Glutamatergic neuron (in vitro differentiated cells): ENCODE results near the gene RHEX. TPM values are rescaled to one million over a fixed set of nuclear protein-coding genes. Genes with fewer than 3 reads are reported as not detected.

ENCODE experiments used
- DNase-seq: peaks from one replicate; pipeline ENCODE4 v3.0.0; 2022
- H3K27ac Mint-ChIP-seq: one replicate; pipeline ENCODE4 v1.8.0; 2020; ENCODE audit warnings: mild to moderate bottlenecking, mixed read lengths, inconsistent platforms; ENCODE audit not compliant: unreplicated experiment
- H3K27me3 Mint-ChIP-seq: one replicate; pipeline ENCODE4 v1.8.0; 2020; ENCODE audit warnings: mild to moderate bottlenecking, moderate library complexity, mixed read lengths, inconsistent platforms; ENCODE audit not compliant: unreplicated experiment
- H3K36me3 Mint-ChIP-seq: one replicate; pipeline ENCODE4 v1.8.0; 2020; ENCODE audit warnings: mild to moderate bottlenecking, mixed read lengths, inconsistent platforms; ENCODE audit not compliant: unreplicated experiment
- H3K4me1 Mint-ChIP-seq: one replicate; pipeline ENCODE4 v1.8.0; 2020; ENCODE audit warnings: mild to moderate bottlenecking, low read depth, mixed read lengths, inconsistent platforms; ENCODE audit not compliant: unreplicated experiment
- H3K4me3 Mint-ChIP-seq: one replicate; pipeline ENCODE4 v1.8.0; 2020; ENCODE audit warnings: mild to moderate bottlenecking, mixed read lengths, inconsistent platforms; ENCODE audit not compliant: unreplicated experiment
- H3K9me3 Mint-ChIP-seq: one replicate; pipeline ENCODE4 v1.8.0; 2020; ENCODE audit warnings: mild to moderate bottlenecking, moderate library complexity, mixed read lengths, inconsistent platforms; ENCODE audit not compliant: unreplicated experiment
- total RNA-seq: library from RNA; stranded (reverse); fragmentation: NEBNext Ultra II Directional; extraction: Animal tissue kit (Norgen Biotek cat#: 25700); gene quantifications from one replicate; pipeline ENCODE4 v1.2.1, GENCODE V29; 2021; ENCODE audit not compliant: unreplicated experiment
- TF ChIP-seq, protein P1 (sequence below): fragments of 200-600 bp; sonication (generic); IDR thresholded peaks from one replicate; pipeline ENCODE4 v1.5.0; 2021; ENCODE audit not compliant: partially characterized antibody, unreplicated experiment

Gene RHEX
- total RNA-seq, 1 donor from 2014 or later: not detected

DNA sequence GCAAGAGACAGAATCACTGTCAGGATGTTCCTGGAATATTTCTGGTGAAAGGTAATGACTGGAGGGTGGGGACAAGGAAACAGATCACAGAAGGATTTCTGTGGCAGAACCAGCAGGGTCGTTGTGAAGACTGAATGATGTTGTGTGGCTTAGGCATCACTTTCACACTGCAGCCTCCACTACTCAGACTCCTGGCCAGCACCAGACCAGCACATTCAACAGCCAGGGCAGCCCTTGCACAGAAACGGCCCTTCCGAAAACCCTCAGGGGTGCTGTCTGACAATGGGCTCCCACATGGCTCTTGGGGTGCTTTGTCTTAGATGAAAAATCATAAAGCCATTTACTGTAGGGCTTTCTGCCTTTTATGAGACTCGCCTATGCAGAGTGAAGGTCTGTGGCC lies 46.0 kb upstream of the RHEX start:
- H3K4me1 Mint-ChIP-seq: peaks cover 2% of the 10 kb centered on the region
- H3K9me3 Mint-ChIP-seq: peaks cover 10% of the 10 kb centered on the region
- no peak overlapping the region for H3K4me3 Mint-ChIP-seq
- TF ChIP-seq, protein P1, sequence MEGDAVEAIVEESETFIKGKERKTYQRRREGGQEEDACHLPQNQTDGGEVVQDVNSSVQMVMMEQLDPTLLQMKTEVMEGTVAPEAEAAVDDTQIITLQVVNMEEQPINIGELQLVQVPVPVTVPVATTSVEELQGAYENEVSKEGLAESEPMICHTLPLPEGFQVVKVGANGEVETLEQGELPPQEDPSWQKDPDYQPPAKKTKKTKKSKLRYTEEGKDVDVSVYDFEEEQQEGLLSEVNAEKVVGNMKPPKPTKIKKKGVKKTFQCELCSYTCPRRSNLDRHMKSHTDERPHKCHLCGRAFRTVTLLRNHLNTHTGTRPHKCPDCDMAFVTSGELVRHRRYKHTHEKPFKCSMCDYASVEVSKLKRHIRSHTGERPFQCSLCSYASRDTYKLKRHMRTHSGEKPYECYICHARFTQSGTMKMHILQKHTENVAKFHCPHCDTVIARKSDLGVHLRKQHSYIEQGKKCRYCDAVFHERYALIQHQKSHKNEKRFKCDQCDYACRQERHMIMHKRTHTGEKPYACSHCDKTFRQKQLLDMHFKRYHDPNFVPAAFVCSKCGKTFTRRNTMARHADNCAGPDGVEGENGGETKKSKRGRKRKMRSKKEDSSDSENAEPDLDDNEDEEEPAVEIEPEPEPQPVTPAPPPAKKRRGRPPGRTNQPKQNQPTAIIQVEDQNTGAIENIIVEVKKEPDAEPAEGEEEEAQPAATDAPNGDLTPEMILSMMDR: no peak
- H3K27ac Mint-ChIP-seq: no peak overlapping the region
- peaks cover 7% of the 10 kb centered on the region for H3K36me3 Mint-ChIP-seq
- H3K27me3 Mint-ChIP-seq: peaks cover 2% of the 10 kb centered on the region
- no peak for DNase-seq

DNA sequence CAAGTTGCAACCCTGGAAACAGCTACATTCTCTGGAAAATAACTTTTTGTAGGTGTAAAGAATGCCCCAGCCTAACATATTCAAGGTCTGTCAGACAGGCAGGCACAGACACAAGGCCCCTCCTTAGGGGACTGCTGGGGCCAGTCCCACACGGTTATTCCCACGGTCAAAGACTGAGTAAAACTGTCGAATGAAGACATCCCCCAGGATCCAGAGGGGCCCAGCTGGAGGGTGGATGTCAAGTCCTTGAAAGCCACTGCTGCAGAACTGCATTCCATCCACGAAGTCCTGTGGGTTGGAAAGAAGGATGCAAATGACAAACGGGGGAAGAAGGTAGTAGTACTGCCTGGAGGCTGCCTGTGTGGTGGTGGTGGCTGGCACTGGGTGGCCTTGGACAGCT lies 42.9 kb upstream of the RHEX start:
- H3K27me3 Mint-ChIP-seq: no peaks in the 10 kb centered on the region
- DNase-seq: no peak

DNA sequence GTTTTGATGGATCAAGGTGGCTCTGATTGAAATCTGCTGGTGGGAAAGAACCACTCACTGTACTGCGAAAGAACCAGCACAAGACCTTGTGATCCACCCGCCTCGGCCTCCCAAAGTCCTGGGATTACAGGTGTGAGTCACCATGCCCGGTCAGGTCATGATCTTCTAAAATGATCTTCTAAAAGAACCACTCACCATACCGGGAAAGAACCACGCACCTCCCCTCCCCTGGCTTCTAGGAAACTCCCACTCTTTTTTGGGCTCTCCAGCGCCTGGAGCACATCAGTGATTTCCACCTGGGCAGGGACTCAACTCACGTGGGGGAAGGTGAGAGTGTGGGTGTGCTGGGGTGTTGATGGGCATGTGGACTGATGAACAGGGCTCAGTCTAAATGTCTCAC lies 41.9 kb upstream of the RHEX start:
- DNase-seq: no peak
- H3K27ac Mint-ChIP-seq: no peak overlapping the region
- H3K4me3 Mint-ChIP-seq: no peak overlapping the region
- no peaks in the 10 kb centered on the region for H3K36me3 Mint-ChIP-seq
- no peaks in the 10 kb centered on the region for H3K4me1 Mint-ChIP-seq
- H3K27me3 Mint-ChIP-seq: no peaks in the 10 kb centered on the region
- TF ChIP-seq, protein P1: no peak
- no peaks in the 10 kb centered on the region for H3K9me3 Mint-ChIP-seq

More for the DNA sequence above, 42.9 kb upstream of the RHEX start:
- no peak overlapping the region for H3K27ac Mint-ChIP-seq
- TF ChIP-seq, protein P1: no peak
- H3K4me3 Mint-ChIP-seq: no peak overlapping the region
- no peaks in the 10 kb centered on the region for H3K4me1 Mint-ChIP-seq
- no peaks in the 10 kb centered on the region for H3K36me3 Mint-ChIP-seq
- no peaks in the 10 kb centered on the region for H3K9me3 Mint-ChIP-seq

DNA sequence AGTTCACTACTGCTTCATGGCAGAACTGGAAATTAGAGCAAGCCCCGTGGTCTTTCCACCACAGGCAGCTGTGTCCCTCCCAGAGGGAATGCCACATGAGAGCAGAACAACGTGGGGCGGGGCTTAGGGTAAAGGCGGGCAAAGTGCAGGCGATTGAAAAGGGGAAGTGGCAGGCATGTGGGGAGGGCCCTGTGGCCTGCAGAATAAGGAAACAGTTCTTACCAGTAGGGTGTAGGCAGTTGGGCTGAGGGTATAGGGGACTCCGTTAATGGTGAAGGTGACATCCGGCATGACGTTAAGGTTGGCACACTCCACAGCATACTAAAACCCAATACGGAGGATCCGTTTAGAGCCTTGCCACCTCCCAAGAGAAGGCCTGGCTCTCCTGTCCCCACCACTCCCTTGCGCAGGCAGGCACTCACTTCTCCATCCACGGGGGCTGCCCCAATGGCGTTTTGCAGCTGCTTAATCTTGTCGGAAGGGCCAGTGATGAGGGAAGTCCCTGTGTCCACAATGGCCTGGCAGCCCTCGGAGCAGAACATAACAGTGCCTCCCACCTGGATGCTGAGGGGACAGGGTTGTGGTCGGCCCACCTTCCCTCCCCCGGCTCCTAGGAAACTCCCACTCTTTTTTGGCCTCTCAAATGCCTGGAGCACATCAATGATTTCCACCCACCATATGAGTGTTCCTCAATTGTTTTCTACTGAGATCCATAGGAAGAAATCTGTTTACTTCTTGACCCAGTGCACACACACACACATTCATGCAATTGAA lies 40.7 kb upstream of the RHEX start:
- Mint-ChIP-seq H3K36me3 (no peaks in the 10 kb centered on the region), H3K27me3 (no peaks in the 10 kb centered on the region)
- TF ChIP-seq, protein P1: no peak

DNA sequence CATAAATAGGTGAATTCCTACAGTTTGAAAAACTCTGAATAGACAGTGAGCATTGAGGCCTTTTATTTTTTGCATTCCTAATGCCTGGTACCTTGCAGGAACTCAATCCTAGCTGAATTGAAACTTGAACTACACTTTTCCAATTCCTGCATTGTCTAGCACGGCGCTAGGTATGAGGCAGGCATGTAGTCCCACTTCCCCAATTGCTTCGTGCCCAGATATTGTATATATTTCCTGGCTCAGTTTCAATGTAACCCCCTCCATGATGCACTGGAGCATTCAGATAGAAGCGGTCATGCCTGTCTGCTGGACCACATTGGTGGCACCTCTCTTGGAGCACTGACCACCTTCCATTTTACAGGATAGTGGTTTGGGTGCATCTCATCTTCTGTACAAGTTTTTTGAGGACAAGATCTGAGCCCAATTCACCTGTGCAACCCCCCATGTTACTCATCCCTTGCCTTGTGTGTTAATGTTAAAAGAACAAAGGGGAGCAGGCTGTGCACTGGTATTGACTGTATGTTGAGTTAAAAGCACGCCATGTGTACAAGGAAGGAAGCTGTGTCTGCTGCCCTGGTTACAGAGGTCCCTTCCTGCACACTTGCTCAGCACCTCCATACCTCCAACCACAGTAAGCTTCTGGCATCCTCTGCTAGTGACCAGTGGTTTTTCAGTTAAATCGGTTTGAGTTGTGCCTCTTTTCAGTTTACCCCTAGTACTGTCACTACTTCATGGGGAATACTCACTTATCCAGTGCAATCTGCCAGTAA lies 39.8 kb upstream of the RHEX start:
- Mint-ChIP-seq H3K4me3 (no peak overlapping the region), H3K9me3 (no peaks in the 10 kb centered on the region), H3K36me3 (no peaks in the 10 kb centered on the region), H3K27me3 (no peaks in the 10 kb centered on the region), H3K27ac (no peak overlapping the region), H3K4me1 (no peaks in the 10 kb centered on the region)
- TF ChIP-seq, protein P1: no peak
- DNase-seq: no peak

More for the DNA sequence above, 40.7 kb upstream of the RHEX start:
- Mint-ChIP-seq H3K9me3 (no peaks in the 10 kb centered on the region), H3K4me3 (no peak overlapping the region), H3K27ac (no peak overlapping the region), H3K4me1 (no peaks in the 10 kb centered on the region)
- DNase-seq: no peak
